ENCODE data around the gene POLN. TPM values are rescaled to one million over a fixed set of nuclear protein-coding genes. Genes with fewer than 3 reads are reported as not detected.

POLN gene
- polyA plus RNA-seq, 3 donors: 0.08 to 0.33 (median 0.28) TPM

- Histone ChIP-seq H3K4me1 (ENCODE audit: control insufficient read depth in 1 of 2, insufficient read depth in 2 of 2, low read length in 2 of 2) (no peaks in the 10 kb centered on the region), H4K20me1 (ENCODE audit: insufficient read depth, low read length) (no peaks in the 10 kb centered on the region), H3K79me2 (ENCODE audit: insufficient read depth, low read length) (no peaks in the 10 kb centered on the region), H2AFZ (ENCODE audit: insufficient read depth, low read depth, low read length, poor library complexity, severe bottlenecking) (no peak overlapping the region), H3K27ac (ENCODE audit: low read depth in 1 of 2, low read length in 2 of 2) (no peak overlapping the region), H3K4me2 (replicated peaks; ENCODE audit: extremely low read depth, low read length, poor library complexity, severe bottlenecking) (no peak overlapping the region), H3K36me3 (replicated peaks in 1 of 2; ENCODE audit: control insufficient read depth in 1 of 2, insufficient read depth in 2 of 2, low read length in 2 of 2) (no peaks in the 10 kb centered on the region), H3K9ac (ENCODE audit: insufficient read depth, low read length, poor library complexity, severe bottlenecking) (no peak overlapping the region), H3K9me3 (replicated peaks in 1 of 2; ENCODE audit: control insufficient read depth in 1 of 2, insufficient read depth in 1 of 2, low read length in 2 of 2) (no peaks in the 10 kb centered on the region), H3K4me3 (replicated peaks in 1 of 3; ENCODE audit: low read depth in 2 of 3, low read length in 3 of 3) (no peak overlapping the region), H3K27me3 (ENCODE audit: control insufficient read depth in 2 of 2, insufficient read depth in 2 of 2, low read length in 2 of 2) (no peaks in the 10 kb centered on the region)
- Mint-ChIP-seq H3K27me3 (ENCODE audit: low read depth in 3 of 3) (peaks cover 0 to 1% (median 0%) of the 10 kb centered on the region in 3 donors), H3K4me3 (no peak overlapping the region), H3K36me3 (no peaks in the 10 kb centered on the region), H3K9me3 (no peaks in the 10 kb centered on the region), H3K27ac (no peak overlapping the region), H3K4me1 (no peaks in the 10 kb centered on the region)
- TF ChIP-seq CTCF (IDR thresholded peaks at IDR 0.05): no peak
- DNase-seq: no peak
- intact Hi-C loops (cut with micrococcal nuclease): no loop called here
- 91% methylated on average over 28 of the region's 34 CpGs for WGBS (ENCODE audit: insufficient coverage)
Measured at GRCh38 chr4:2270341-2271165, 28.6 kb upstream of the POLN start.

- Histone ChIP-seq H3K9me3 (replicated peaks in 1 of 2; ENCODE audit: control insufficient read depth in 1 of 2, insufficient read depth in 1 of 2, low read length in 2 of 2) (no peaks in the 10 kb centered on the region), H4K20me1 (ENCODE audit: insufficient read depth, low read length) (no peaks in the 10 kb centered on the region), H3K9ac (ENCODE audit: insufficient read depth, low read length, poor library complexity, severe bottlenecking) (no peak overlapping the region), H3K79me2 (ENCODE audit: insufficient read depth, low read length) (no peaks in the 10 kb centered on the region), H3K27ac (ENCODE audit: low read depth in 1 of 2, low read length in 2 of 2) (no peak overlapping the region), H2AFZ (ENCODE audit: insufficient read depth, low read depth, low read length, poor library complexity, severe bottlenecking) (no peak overlapping the region), H3K27me3 (ENCODE audit: control insufficient read depth in 2 of 2, insufficient read depth in 2 of 2, low read length in 2 of 2) (no peaks in the 10 kb centered on the region), H3K4me3 (replicated peaks in 1 of 3; ENCODE audit: low read depth in 2 of 3, low read length in 3 of 3) (no peak overlapping the region), H3K4me1 (ENCODE audit: control insufficient read depth in 1 of 2, insufficient read depth in 2 of 2, low read length in 2 of 2) (no peaks in the 10 kb centered on the region), H3K4me2 (replicated peaks; ENCODE audit: extremely low read depth, low read length, poor library complexity, severe bottlenecking) (no peak overlapping the region), H3K36me3 (replicated peaks in 1 of 2; ENCODE audit: control insufficient read depth in 1 of 2, insufficient read depth in 2 of 2, low read length in 2 of 2) (no peaks in the 10 kb centered on the region)
- Mint-ChIP-seq H3K36me3 (no peaks in the 10 kb centered on the region), H3K4me1 (no peaks in the 10 kb centered on the region), H3K27me3 (ENCODE audit: low read depth in 3 of 3) (peaks cover 0 to 1% (median 0%) of the 10 kb centered on the region in 3 donors), H3K9me3 (no peaks in the 10 kb centered on the region), H3K27ac (peak overlapping the region in 1 of 7 donors; percentile 27), H3K4me3 (no peak overlapping the region)
- intact Hi-C loops (cut with micrococcal nuclease): loop anchor here in 1 of 2 donors (10.0 kb wide), 1 partner anchor 555 kb away; the partner anchor contains the start of gene SLBP
- TF ChIP-seq CTCF (IDR thresholded peaks at IDR 0.05): no peak
- DNase-seq: no peak
- WGBS (ENCODE audit: insufficient coverage): 80% methylated on average over 7 of the region's 12 CpGs
Measured at GRCh38 chr4:2269618-2270163, 27.8 kb upstream of the POLN start.

Measured in CD14-positive monocyte (primary cell).